Endodermal cell (in vitro differentiated cells): Measurements from ENCODE around the gene CA11. TPM values are rescaled to one million over a fixed set of nuclear protein-coding genes. Genes with fewer than 3 reads are reported as not detected.
A peak's percentile ranks its signal among the peaks of the same experiment; 100 is the strongest.

ENCODE experiments used
- DNase-seq: peaks from one replicate; pipeline ENCODE4 v3.0.0-alpha.2; 2017
- H3K27ac ChIP-seq: 2 replicates; pipeline ENCODE4 v1.5.1; 2013; ENCODE audit warnings: mild to moderate bottlenecking, low read depth, low read length, moderate library complexity
- H3K27me3 ChIP-seq: 2 replicates; pipeline ENCODE4 v1.6.1; 2013; ENCODE audit warnings: mild to moderate bottlenecking, low read length, moderate library complexity; ENCODE audit not compliant: insufficient read depth, control insufficient read depth, poor library complexity, severe bottlenecking
- H3K36me3 ChIP-seq: 2 replicates; pipeline ENCODE4 v1.7.0; 2013; ENCODE audit warnings: mild to moderate bottlenecking, low read length, moderate library complexity; ENCODE audit not compliant: control insufficient read depth, insufficient read depth
- H3K4me1 ChIP-seq: one replicate; pipeline ENCODE4 v1.7.0; 2013; ENCODE audit warnings: low read length; ENCODE audit not compliant: control insufficient read depth, insufficient read depth
- H3K4me3 ChIP-seq: 2 replicates; pipeline ENCODE4 v1.5.1; 2013; ENCODE audit warnings: mild to moderate bottlenecking, low read length, moderate library complexity
- H3K9ac ChIP-seq: 2 replicates; pipeline ENCODE4 v1.6.1; 2013; ENCODE audit warnings: mild to moderate bottlenecking, low read length, moderate library complexity; ENCODE audit not compliant: poor library complexity, severe bottlenecking; ENCODE audit errors: extremely low read depth
- H3K9me3 ChIP-seq: 2 replicates; pipeline ENCODE4 v1.6.1; 2013; ENCODE audit warnings: mild to moderate bottlenecking, low read length, moderate library complexity; ENCODE audit not compliant: control insufficient read depth
- H3K27ac Mint-ChIP-seq: 2 replicates; pipeline ENCODE4 v1.8.0; 2020; ENCODE audit warnings: mixed read lengths
- H3K27me3 Mint-ChIP-seq: 2 replicates; pipeline ENCODE4 v1.8.0; 2021; ENCODE audit warnings: mild to moderate bottlenecking, mixed read lengths; ENCODE audit not compliant: insufficient read depth
- H3K36me3 Mint-ChIP-seq: 2 replicates; pipeline ENCODE4 v1.8.0; 2020; ENCODE audit warnings: low read depth, mixed read lengths
- H3K4me1 Mint-ChIP-seq: 2 replicates; pipeline ENCODE4 v1.8.0; 2020; ENCODE audit warnings: mixed read lengths
- H3K4me3 Mint-ChIP-seq: 2 replicates; pipeline ENCODE4 v1.8.0; 2020; ENCODE audit warnings: mild to moderate bottlenecking, moderate library complexity, mixed read lengths
- H3K9me3 Mint-ChIP-seq: 2 replicates; pipeline ENCODE4 v1.8.0; 2020; ENCODE audit warnings: mild to moderate bottlenecking, mixed read lengths
- WGBS, 2 experiments: methylation state at CpG; one replicate each; pipeline versions ENCODE4 v1.1.5 to v1.1.7; 2013; ENCODE audit warnings: missing lambda C conversion rate in 2 of 2, mixed read lengths in 1 of 2; ENCODE audit not compliant: insufficient coverage in 1 of 2, insufficient read length in 1 of 2; 5-methylcytosine and 5-hydroxymethylcytosine counted together
- total RNA-seq, 2 donors: library from RNA; stranded (reverse); fragmentation: NEBNext Ultra II Directional in 1 of 2; extraction: Animal tissue kit (Norgen Biotek cat#: 25700) in 1 of 2; gene quantifications; 2 replicates in 1 of 2; 3 replicates in 1 of 2; pipeline ENCODE4 v1.2.1, GENCODE V29; 2021
- TF ChIP-seq, protein P1 (sequence below): fragments of 200-600 bp; sonication (generic); conservative IDR thresholded peaks from 2 replicates; pipeline ENCODE4 v1.5.0; 2021; ENCODE audit warnings: antibody characterized with exemption, mild to moderate bottlenecking

Gene CA11
- total RNA-seq, 2 donors from 2014 or later = 75.0 to 82.6 TPM

DNA sequence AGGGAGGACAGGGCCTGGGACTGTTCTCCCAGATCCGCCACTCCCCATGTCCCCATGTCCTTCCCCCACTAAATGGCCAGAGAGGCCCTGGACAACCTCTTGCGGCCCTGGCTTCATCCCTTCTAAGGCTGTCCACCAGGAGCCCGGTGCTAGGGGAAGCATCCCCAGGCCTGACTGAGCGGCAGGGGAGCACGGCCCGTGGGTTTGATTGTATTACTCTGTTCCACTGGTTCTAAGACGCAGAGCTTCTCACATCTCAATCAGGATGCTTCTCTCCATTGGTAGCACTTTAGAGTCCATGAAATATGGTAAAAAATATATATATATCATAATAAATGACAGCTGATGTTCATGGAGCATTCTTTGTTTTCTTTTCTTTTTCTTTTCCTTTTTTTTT, 38.6 kb downstream of the CA11 start:
- TF ChIP-seq, protein P1, sequence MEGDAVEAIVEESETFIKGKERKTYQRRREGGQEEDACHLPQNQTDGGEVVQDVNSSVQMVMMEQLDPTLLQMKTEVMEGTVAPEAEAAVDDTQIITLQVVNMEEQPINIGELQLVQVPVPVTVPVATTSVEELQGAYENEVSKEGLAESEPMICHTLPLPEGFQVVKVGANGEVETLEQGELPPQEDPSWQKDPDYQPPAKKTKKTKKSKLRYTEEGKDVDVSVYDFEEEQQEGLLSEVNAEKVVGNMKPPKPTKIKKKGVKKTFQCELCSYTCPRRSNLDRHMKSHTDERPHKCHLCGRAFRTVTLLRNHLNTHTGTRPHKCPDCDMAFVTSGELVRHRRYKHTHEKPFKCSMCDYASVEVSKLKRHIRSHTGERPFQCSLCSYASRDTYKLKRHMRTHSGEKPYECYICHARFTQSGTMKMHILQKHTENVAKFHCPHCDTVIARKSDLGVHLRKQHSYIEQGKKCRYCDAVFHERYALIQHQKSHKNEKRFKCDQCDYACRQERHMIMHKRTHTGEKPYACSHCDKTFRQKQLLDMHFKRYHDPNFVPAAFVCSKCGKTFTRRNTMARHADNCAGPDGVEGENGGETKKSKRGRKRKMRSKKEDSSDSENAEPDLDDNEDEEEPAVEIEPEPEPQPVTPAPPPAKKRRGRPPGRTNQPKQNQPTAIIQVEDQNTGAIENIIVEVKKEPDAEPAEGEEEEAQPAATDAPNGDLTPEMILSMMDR = no peak
- H3K4me3 ChIP-seq = no peak overlapping the region
- no peak overlapping the region for H3K9ac ChIP-seq
- Mint-ChIP-seq H3K4me3 (no peak overlapping the region), H3K36me3 (no peaks in the 10 kb centered on the region), H3K27me3 (no peaks in the 10 kb centered on the region), H3K4me1 (peaks cover 1% of the 10 kb centered on the region), H3K27ac (no peak overlapping the region), H3K9me3 (no peaks in the 10 kb centered on the region)
- WGBS, 2 experiments = 91 to 95% methylated on average over 5 to 7 of the region's 7 CpGs
- no peaks in the 10 kb centered on the region for H3K27me3 ChIP-seq
- no peaks in the 10 kb centered on the region for H3K9me3 ChIP-seq
- H3K36me3 ChIP-seq = no peaks in the 10 kb centered on the region
- DNase-seq = no peak
- H3K4me1 ChIP-seq = no peaks in the 10 kb centered on the region
- peak overlapping the region; percentile 10 for H3K27ac ChIP-seq

DNA sequence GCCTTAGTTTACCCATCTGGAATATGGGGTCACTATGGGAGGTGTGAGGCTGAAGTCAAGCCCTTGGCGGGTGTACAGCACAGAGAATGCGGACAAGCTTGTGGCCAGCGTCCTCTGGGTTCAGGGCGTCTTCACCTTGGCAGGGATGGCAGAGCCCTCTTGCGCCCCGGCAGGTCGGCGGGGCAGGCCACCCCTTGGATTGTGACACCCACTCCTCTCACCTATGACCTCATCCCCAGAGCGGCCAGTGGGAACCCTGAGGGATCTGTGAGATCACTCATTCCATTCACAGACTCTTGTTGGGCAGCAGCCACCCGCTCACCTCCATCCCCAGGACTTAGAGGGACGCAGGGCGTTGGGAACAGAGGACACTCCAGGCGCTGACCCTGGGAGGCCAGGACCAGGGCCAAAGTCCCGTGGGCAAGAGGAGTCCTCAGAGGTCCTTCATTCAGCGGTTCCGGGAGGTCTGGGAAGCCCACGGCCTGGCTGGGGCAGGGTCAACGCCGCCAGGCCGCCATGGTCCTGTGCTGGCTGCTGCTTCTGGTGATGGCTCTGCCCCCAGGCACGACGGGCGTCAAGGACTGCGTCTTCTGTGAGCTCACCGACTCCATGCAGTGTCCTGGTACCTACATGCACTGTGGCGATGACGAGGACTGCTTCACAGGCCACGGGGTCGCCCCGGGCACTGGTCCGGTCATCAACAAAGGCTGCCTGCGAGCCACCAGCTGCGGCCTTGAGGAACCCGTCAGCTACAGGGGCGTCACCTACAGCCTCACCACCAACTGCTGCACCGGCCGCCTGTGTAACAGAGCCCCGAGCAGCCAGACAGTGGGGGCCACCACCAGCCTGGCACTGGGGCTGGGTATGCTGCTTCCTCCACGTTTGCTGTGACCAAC, 39.3 kb downstream of the CA11 start, which contains the start of gene SPACA4:
Gene SPACA4, plus strand, starts transcription at position 280 of the 896 bp plus-strand sequence. Its CDS starts 237 bp downstream, at position 517.
- H3K36me3 ChIP-seq = no peaks in the 10 kb centered on the region
- Mint-ChIP-seq H3K27me3 (no peaks in the 10 kb centered on the region), H3K27ac (no peak within 1 kb of the TSS), H3K9me3 (no peaks in the 10 kb centered on the region), H3K4me1 (peaks cover 1% of the 10 kb centered on the region), H3K36me3 (no peaks in the 10 kb centered on the region), H3K4me3 (no peak within 1 kb of the TSS)
- WGBS, 2 experiments = 94 to 96% methylated on average over 23 to 39 of the region's 39 CpGs
- H3K4me3 ChIP-seq = no peak within 1 kb of the TSS
- TF ChIP-seq, protein P1 = no peak
- H3K4me1 ChIP-seq = no peaks in the 10 kb centered on the region
- no peaks in the 10 kb centered on the region for H3K27me3 ChIP-seq
- no peak within 1 kb of the TSS for H3K9ac ChIP-seq
- H3K9me3 ChIP-seq = no peaks in the 10 kb centered on the region
- H3K27ac ChIP-seq = peak within 1 kb of the TSS; percentile 10
- DNase-seq = peak; percentile 45

DNA sequence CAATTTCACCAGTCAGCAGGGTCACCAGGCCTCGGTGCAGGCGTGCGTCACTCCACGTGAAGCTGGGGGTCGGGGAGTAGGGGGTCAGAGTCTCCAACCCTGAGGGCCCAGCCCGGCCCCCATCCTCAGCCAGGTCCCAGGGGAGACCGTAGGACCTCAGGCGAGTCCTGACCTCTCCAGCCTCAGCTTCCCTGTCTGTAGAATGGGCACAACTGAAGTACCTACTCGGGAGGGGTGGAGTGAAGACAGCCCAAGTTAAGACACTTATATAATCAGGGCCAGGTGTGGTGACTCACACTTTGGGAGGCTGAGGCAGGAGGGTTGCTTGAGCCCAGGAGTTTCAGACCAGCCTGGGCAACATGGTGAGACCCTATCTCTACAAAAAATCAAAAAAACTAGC, 42.1 kb downstream of the CA11 start:
- H3K4me3 Mint-ChIP-seq = no peak overlapping the region
- no peak overlapping the region for H3K27ac Mint-ChIP-seq
- TF ChIP-seq, protein P1 = no peak
- WGBS, 2 experiments = 95 to 97% methylated on average over 7 to 9 of the region's 9 CpGs
- peaks cover under 1% of the 10 kb centered on the region for H3K4me1 Mint-ChIP-seq
- Histone ChIP-seq H3K9ac (no peak overlapping the region), H3K4me1 (no peaks in the 10 kb centered on the region), H3K4me3 (no peak overlapping the region), H3K9me3 (no peaks in the 10 kb centered on the region), H3K27me3 (no peaks in the 10 kb centered on the region), H3K27ac (no peak overlapping the region), H3K36me3 (no peaks in the 10 kb centered on the region)
- H3K27me3 Mint-ChIP-seq = no peaks in the 10 kb centered on the region
- DNase-seq = no peak
- no peaks in the 10 kb centered on the region for H3K9me3 Mint-ChIP-seq
- H3K36me3 Mint-ChIP-seq = no peaks in the 10 kb centered on the region
